IPS-NIHi7 (cell line): ENCODE results near the gene ALDH8A1.
"Not testable (repeated sequence)": the region's sequence is repeated elsewhere in the genome, so short reads cannot be mapped to it uniquely, and the experiment has no call there.

Experiments
- DNase-seq: peaks from one replicate; pipeline ENCODE4 v3.0.0; 2012; ENCODE audit warnings: mixed read lengths; ENCODE audit errors: extremely low spot score

Gene ALDH8A1

DNA sequence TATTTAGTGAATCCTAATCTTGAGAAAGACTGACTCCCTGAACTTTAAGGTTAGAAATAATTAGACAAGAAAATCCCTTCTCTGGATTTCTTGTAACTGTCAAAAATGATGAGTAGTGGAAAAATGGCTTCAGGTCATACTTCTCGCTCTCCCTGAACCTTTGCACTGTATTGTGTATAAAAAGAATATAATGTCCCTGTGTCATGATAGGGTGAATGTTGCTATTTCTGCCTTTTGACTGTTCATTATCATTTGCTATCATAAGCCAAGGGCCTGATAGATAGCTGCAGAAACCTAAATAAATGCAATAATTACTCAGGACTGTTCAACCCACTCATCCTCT lies 39.3 kb downstream of the ALDH8A1 start:
- DNase-seq: no peak

DNA sequence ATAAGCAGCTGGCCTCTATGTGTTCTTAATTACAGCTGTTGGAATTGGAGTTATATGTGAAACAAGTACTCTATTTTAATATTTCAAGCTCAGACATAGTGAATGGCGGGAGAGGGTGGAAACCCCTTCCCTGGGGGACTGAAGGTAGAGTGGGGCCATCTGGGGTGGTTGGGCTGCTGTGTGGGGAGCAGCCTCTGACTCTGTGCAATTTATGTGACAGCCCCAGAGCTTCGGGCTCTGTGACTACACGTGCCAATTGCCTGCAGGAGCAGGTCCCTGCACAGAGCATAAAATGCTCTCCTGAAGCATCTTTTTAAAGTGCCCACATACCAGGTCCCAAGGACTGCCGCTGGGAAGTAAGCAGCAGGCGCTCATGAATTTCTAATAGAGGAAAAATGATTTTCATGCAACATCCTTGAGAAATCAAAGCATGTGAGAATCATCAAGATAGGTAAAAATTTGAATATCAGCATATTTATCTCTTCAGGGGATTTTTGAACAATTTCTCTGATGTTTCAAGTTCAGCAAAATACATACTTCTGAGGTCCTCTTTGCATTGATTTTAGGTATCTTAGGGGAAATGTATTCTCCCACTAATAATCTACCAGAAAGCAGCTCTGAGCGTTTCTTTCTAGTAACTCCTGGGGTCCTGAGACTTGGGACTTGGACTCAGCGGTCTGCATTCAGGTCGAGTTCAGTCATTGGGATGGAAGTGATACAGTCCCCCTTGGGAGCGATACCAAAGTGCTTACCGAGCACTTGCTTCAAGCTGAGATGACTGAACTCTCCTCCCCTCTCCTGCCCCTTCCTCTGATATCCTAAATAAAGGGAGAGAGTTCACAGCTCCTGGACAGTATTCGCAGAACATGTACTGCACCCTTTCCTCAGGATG lies 40.0 kb downstream of the ALDH8A1 start:
- no peak for DNase-seq

DNA sequence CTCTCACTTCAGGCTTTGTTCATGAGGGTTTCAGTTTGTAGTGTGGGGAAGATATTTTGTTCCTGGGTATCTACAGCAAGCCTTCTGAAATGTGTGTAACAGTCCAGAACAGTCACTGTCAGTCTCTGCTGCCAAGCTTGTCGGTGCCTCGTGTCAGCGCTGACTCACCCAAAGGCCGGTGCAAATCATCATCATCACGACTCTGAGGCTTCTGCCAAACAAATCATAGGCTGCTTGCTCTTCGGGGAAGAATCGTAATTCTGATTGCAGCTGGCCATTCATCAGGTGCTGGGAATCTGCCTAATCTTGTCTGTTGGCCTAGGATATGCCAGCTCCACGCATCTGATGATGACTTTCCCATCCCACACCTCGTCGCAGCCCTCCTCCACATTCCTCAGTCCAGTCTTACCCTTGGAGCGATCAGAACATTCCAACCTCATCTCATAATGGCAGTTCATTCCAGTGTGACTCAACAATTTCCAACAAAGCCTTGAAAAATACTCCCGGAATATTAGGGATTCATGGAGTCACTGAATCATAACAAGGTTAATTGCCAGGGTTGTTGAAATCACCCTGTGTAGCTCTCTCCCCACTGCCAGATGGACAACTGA lies 40.9 kb downstream of the ALDH8A1 start:
- DNase-seq: no peak

DNA sequence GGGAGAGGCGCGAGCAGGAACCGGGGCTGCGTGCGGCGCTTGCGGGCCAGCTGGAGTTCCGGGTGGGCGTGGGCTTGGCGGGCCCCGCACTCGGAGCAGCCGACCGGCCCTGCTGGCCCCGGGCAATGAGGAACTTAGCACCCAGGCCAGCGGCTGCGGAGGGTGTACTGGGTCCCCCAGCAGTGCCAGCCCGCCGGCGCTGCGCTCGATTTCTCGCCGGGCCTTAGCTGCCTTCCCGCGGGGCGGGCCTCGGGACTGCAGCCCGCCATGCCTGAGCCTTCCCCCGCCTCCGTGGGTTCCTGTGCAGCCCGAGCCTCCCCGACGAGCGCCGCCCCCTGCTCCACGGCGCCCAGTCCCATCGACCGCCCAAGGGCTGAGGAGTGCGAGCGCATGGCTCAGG lies 45.2 kb downstream of the ALDH8A1 start:
- DNase-seq: not testable (repeated sequence)

DNA sequence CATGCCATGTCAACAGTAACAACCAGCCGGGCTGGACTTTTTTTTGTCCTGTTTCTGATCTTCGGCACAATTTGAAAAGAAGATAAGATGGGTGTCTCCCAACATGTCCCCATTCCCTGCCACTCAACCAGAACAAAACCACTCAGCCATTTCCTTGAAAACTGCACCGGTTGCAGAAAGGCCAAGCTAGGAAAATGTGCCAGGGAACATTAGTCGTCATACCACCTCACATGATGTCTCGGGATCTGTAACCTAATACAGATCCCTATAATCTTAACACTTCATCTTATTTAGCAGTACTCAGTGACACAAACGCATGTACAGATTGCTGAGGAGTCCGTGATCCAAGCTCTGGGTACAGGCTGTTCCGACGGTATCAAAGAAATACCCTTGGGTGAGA lies 46.5 kb downstream of the ALDH8A1 start:
- DNase-seq: no peak

DNA sequence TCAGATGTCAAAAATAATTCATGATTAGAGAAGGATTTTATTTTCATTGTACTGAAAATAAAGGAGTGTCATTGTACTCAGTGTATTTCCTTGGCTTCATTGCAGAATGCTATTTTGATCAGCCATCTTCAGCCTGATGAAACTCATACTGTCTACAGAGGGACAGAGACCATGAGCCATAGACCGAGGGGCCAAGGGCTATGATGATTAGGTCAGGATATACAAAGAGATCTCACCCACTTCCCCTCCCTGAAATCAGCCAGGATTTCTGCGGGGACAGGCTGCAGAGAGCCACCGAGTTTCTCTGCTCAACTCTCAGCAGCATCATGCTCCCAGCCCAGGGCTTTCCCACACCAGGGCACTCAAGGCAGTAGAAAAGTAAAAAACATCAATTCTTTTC lies 47.0 kb downstream of the ALDH8A1 start:
- DNase-seq: no peak

DNA sequence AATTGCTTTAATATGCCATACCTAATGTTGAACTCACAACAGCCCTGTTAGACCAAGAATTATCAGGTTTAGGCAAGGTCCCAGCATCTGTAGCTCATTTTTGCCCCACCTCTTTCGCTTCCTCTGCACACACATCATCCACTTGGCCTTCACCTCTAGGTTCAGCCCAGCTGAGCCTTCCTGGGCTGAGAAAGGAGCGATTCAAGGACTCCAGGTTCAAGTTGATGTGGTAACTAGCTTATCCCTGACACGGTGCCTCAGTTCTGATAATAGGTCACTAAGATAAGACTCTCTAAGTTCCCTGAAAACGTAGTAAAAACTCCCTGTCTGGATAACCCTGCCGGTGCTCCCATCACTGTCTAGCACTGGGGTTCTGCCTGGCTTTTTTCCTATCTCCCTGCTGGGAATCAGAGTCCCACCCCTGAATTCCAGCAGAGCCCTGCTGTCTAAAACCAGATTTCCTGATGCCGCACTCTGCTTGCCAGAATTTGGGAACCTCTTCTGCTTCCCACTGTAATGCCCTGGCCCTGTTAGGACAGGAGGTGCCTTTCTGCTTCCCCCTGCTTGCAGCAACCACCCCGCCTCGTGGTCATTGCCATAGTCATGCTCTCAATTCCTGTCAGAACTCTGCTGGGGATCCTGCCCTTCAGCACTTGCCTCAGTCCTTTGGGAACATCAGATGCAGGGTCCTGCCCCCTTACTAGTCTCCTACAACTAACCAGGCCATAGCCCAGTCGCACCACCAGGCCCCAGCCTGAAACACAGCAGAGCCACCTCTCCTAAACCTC lies 47.6 kb downstream of the ALDH8A1 start:
- DNase-seq: no peak

DNA sequence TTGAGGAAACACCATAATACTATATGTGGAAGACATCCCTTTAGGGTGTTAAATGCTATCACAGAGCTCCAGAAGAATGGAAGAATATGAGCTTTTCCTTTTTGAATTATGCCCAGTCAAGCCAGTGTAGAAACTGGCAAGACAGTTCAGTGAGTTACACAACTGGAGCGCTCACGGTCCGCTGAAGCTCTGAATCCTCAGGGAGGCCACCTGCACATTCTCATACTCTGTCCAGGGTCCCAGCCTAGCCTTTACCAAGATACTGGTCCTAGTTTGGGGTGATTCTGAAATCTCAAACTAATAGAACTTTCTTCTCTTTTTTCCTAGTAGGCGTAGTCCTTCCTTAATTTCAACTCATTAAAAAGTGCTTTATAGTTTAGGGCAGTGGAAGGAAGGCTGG lies 51.3 kb downstream of the ALDH8A1 start:
- DNase-seq: no peak

DNA sequence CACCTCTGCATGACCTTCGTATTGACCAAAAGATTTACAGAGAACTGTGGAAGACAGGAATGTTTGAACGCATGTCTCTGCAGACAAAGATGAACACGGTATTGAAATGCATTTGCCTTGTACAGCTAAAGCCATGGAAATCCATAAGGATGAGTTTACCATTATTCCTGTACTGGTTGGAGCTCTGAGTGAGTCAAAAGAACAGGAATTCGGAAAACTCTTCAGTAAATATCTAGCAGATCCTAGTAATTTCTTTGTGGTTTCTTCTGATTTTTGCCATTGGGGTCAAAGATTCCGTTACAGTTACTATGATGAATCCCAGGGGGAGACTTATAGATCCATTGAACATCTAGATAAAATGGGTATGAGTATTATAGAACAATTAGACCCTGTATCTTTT lies 51.7 kb downstream of the ALDH8A1 start:
- DNase-seq: not testable (repeated sequence)

DNA sequence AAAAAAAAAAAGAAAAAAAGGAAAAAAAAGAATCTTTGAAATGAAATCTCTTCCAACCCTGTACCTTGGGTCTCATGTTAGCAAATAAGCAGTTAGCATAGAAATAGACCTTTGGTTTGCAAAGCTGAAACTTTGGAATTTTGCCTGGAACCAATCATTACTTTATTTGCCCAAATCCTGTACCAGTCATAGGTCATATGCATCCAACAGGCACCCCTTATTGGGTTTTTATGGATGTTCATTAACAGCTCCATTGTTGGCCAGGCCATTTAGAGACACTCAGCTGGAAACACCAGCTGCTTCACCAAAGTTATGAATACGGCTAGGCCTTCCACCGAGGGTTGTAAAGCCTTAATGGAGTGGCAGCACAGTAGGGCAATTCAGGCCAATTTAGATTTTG lies 53.0 kb downstream of the ALDH8A1 start:
- DNase-seq: no peak

DNA sequence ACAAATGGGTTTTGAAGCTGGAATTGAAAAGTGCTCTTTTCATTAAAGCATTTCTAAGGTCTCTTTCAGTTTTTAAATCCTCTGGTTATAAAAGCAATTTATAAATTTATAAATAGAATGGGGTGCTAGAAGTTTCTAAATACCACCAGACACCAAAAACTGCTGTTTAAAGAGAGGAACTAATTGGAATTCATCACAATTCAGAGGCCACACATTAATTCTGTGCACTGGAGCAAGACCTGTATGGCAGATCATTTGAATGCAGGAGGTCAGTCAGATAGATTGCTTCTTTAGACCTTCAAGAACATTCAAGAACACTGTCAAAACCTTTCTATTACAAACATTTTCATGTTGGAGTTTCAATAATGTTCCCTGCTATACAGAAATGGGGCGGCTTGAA lies 55.1 kb downstream of the ALDH8A1 start:
- no peak for DNase-seq

DNA sequence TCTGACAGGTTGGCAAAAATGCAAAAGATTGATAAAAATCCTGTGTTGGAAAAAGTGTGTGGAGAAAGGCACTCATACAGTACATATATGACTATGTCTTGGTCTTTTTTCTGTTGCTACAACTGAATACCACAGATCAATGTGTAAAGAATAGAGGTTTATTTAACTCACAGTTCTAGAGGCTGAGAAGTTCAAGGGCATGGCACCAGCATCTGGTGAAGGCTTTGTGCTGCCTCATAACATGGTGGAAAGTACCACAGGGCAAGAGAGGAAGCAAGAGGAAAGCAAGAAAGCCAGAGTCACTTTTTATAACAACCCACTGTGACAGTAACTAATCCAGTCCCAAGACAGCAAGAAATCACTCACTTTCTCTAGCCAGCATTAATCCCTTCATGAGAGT lies 57.5 kb downstream of the ALDH8A1 start:
- no peak for DNase-seq

DNA sequence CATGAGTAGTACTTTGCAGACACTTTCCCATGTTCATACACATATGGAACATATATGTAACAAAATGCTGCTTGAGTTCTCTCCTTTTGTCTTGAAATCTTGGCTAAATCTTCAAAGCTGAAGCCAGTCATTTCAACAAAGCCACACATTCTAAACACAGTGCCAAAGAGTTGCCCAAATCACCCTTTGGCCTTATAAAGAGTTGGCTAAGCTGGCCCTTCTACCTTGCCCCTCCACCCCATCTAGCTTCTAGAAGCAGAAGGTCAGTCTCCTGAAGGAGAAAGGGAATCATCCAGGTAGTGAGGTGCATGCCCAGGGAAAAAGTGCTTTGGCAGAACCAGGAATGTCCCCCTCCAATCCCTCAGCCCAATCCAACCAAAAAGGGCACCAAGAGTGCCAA lies 58.3 kb downstream of the ALDH8A1 start:
- no peak for DNase-seq

DNA sequence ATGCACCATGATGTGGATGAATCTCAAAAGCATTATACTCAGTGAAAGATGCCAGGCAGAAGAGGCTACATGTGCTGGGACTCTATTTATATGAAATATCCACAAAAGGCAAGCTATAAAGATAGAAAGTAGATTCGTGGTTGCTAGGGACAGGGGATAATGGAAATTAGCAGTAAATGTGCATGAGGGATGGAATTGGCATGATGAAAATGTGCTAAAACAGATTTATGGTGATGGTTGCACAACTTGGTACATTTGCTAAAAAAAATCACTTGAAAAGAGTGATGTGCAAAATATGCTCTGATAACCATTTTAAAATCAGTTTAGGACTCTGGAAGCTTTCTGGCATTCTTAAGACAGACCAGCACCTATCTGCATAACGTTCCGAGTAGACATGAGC lies 61.6 kb downstream of the ALDH8A1 start:
- no peak for DNase-seq

DNA sequence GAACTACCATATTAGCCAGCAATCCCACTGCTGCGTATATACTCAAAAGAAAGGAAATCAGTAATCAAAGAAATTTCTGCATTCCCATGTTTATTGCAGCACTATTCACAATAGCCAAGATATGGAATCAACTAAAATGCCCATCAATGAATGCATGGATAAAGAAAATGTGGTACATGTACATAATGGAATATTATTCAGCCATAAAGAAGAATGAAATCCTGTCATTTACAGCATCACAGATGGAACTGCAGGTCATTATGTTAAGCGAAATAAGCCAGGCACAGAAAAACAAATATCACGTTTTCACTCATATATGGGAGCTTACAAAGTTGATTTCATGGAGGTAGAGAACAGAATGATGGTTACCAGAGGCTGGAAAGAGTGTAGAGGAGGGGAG lies 65.1 kb downstream of the ALDH8A1 start:
- no peak for DNase-seq

DNA sequence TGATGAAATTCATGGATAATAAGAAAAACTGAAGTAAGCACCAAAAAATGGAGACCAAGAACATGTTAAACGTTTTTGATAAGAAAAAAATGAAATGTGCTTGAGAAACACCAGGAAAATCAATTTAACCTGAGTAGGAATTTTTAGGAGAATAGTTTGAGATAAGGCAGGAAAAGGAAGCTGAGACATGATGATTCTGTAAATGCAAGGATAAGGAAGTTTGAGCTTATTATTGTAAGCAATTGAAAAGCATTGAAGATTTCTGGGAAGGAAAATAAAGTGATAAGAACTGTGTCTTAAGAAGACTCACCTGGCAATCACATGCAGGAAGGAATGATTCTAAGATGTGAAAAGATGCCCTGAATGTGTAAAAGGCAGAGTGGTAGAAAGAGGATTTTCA lies 66.6 kb downstream of the ALDH8A1 start:
- no peak for DNase-seq

DNA sequence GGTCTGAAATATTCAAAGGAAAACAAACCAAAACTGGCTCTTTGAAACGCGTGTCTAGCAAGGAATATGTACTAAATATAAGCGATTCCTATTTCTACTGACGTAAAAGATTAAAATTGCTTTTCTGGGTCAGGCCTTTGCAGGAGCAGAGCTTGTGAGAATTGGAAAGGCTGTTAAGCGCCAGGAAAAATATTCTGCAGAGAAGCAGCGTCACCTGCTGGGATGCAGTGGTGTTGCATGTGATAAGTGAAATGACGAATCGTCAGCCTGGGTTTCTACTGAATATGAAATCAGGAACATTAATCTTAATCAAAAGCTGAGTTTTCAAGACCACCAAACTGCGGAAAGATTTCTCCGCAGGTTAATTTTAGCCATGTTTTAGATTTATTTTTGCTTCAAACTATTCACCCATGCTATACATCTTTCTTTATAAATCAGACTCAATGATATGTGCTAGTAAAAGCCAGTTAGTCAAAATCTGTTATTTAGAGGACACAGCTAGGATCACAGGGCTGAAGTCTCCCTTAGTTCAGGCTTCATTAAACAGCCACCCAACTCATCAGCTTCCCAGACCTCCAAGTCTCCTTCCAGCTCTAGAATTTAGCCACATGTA lies 67.4 kb downstream of the ALDH8A1 start:
- DNase-seq: peak; percentile 63

DNA sequence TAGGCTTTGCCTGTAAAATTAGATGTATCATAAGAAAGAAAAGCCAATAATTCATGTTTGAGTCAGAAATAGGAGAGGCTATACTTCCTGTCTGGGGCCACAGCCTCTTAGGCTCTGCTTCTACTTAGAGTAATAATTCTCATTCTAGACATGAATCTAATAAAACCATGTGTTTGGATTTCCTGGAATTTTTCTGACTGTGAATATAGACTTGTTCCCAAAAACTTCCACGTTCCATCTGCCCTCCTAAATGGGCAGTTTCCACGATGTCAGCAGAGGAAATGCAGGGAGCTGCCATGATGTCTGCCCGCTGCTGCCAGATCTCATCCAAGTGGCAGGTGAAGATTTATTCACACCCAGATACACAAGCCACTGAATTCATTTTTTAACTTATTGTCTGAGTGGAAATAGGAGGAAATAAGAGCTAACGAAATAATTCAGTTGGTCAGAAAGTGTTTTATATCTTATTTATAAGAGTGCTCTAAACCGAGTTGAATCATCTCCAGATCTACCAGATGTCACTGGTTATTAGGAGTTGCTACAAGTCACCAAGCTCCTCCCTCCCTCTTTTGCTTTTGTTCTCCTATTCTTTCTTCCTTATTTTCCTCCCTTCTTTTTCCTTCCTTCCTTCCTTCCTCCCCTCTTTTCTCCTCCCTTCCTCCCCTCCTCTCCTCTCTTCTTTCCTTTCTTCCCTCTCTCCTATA lies 69.3 kb downstream of the ALDH8A1 start:
- no peak for DNase-seq

DNA sequence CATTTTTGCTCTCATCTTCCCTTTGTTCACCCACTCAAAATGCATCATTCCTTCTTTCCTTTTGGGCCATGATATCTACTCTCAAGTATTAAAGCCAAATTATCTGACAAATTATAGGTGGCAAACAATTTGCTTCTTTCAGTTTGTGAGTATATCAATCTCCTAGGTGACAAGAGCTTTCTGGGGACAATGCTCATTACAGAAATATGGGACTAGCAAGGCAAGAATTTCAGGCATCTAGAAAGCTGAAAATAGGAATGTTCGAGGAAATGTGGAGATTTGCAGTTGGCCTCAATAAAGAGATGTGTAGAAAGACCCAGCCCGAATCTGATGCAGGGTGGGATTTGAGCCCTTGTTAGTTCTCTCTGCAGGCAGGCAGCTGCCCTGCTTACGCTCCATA lies 71.8 kb downstream of the ALDH8A1 start:
- DNase-seq: no peak

DNA sequence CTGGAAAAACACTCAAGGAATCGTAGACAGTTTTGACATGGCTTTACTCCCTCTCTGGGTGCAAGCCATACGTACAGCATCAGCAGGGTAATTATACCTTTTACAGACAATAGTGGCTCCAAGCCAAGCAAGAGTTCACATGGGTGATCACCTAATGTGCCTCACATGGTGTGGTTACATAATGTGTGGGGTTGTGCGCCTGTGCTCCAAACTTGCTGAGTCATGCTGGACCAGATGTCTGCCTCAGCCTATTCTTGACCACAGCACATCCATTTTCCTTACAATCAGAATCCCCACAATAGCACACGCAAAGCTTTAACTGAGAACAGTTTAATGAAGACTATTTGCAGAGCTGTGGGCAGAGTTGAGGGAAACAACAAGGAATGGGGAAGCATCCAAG lies 74.5 kb downstream of the ALDH8A1 start:
- DNase-seq: no peak

DNA sequence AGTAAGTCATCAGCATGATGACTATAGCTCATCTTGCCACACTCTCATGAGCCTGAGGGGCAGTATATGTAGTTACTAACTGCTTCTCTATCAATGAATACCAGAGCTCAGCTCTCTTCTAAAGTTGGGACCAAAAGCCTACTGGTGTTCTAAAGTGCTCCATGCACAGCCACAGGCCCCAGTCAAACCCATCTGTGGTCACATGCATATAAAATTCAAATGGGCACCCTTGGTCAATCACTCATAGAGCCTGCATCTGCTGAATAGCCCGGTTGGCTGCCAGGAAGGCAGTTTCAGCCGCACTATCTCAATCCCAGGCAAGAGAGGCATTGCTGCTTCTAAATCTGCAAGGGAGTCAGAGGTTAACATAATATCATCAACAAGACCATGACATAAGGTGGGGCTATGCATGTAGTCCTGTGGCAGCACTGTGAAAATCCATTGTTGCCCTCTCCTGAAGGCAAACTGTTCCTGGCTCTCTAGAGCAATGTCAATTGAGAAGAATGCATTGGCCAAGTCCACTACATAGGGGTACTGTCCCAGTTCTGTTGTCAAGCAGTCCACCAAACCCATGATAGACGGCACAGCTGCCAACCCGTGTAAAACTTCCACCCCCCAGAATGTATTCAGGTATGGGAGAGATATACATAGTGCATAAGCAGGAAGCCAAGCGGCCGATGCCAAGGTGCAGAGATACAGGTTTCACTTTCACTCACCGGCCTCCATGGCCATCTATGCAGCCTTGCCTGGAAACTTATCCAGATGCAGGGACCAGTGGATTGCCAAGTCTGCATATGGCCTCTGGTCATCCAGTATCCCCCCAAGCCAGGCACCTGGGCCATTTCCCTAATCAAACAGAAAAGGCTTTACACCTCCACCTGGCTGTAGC lies 76.2 kb downstream of the ALDH8A1 start:
- no peak for DNase-seq
